Loucy (cell line): ENCODE data around the gene NUAK1.

Source experiments
- H2AFZ ChIP-seq: fragments of 200-600 bp; sonication (generic); 2 replicates; pipeline ENCODE4 v1.6.0; 2016; ENCODE audit warnings: antibody characterized with exemption, mild to moderate bottlenecking, low read length, moderate library complexity
- H3F3A ChIP-seq: fragments of 200-600 bp; 2 replicates; pipeline ENCODE4 v1.6.0; 2016; ENCODE audit warnings: antibody characterized with exemption, low read depth, mild to moderate bottlenecking
- H3K27me3 ChIP-seq: fragments of 200-600 bp; sonication (generic); 2 replicates; pipeline ENCODE4 v1.6.1; 2014; ENCODE audit warnings: low read length, mild to moderate bottlenecking; ENCODE audit not compliant: insufficient read depth, poor library complexity, severe bottlenecking
- H3K36me3 ChIP-seq: fragments of 200-600 bp; sonication (generic); 2 replicates; pipeline ENCODE4 v1.6.1; 2016; ENCODE audit warnings: low read length; ENCODE audit not compliant: insufficient read depth
- H3K4me1 ChIP-seq: fragments of 200-600 bp; sonication (generic); 2 replicates; pipeline ENCODE4 v1.5.1; 2014; ENCODE audit warnings: low read length, mild to moderate bottlenecking; ENCODE audit not compliant: insufficient read depth, poor library complexity, severe bottlenecking
- H3K4me2 ChIP-seq: fragments of 200-600 bp; sonication (generic); 2 replicates; pipeline ENCODE4 v1.6.0; 2014; ENCODE audit warnings: antibody characterized with exemption, low read length, low read depth, mild to moderate bottlenecking; ENCODE audit not compliant: poor library complexity, severe bottlenecking
- H3K4me3 ChIP-seq: fragments of 200-600 bp; sonication (generic); 2 replicates; pipeline ENCODE4 v1.5.1; 2014; ENCODE audit warnings: low read length, mild to moderate bottlenecking, mixed read lengths; ENCODE audit not compliant: poor library complexity, severe bottlenecking
- H3K79me2 ChIP-seq: fragments of 200-600 bp; sonication (generic); 2 replicates; pipeline ENCODE4 v1.6.1; 2014; ENCODE audit warnings: low read length; ENCODE audit not compliant: insufficient read depth
- H3K9ac ChIP-seq: fragments of 200-600 bp; sonication (generic); 2 replicates; pipeline ENCODE4 v1.6.0; 2014; ENCODE audit warnings: mild to moderate bottlenecking, low read depth, low read length, moderate library complexity; ENCODE audit not compliant: poor library complexity, severe bottlenecking
- H3K9me2 ChIP-seq: fragments of 200-600 bp; sonication (generic); replicated peaks from 2 replicates; pipeline ENCODE4 v1.6.1; 2016; ENCODE audit warnings: low read depth, low read length, mixed read lengths
- H3K9me3 ChIP-seq: fragments of 200-600 bp; sonication (generic); 2 replicates; pipeline ENCODE4 v1.6.1; 2014; ENCODE audit warnings: mild to moderate bottlenecking, antibody characterized with exemption, low read length, low read depth; ENCODE audit not compliant: insufficient read depth
- H4K20me1 ChIP-seq: fragments of 200-600 bp; sonication (generic); 2 replicates; pipeline ENCODE4 v1.6.0; 2014; ENCODE audit warnings: antibody characterized with exemption, low read length, mild to moderate bottlenecking; ENCODE audit not compliant: insufficient read depth, poor library complexity, severe bottlenecking
- CTCF ChIP-seq: fragments of 200-600 bp; sonication (generic); conservative IDR thresholded peaks from 2 replicates; pipeline ENCODE4 v1.5.1; 2014; ENCODE audit warnings: mild to moderate bottlenecking, antibody characterized with exemption, low read length
- EZH2phosphoT487 ChIP-seq: fragments of 200-600 bp; IDR thresholded peaks from 2 replicates; pipeline ENCODE4 v1.6.1; 2018; ENCODE audit warnings: antibody characterized with exemption, mild to moderate bottlenecking, moderate library complexity, borderline replicate concordance

The NUAK1 gene

GRCh38 chr12:106179086-106179485 lies 40.3 kb upstream of the NUAK1 start:
- no peak for TF ChIP-seq CTCF
- TF ChIP-seq EZH2phosphoT487, result no peak
- H2AFZ ChIP-seq, result no peak overlapping the region
- H3K4me1 ChIP-seq, result no peaks in the 10 kb centered on the region
- H3K4me3 ChIP-seq, result no peak overlapping the region
- no peaks in the 10 kb centered on the region for H4K20me1 ChIP-seq
- H3K9ac ChIP-seq, result no peak overlapping the region
- H3K27me3 ChIP-seq, result no peaks in the 10 kb centered on the region
- H3K9me2 ChIP-seq, result no peaks in the 10 kb centered on the region
- no peaks in the 10 kb centered on the region for H3K9me3 ChIP-seq
- H3K4me2 ChIP-seq, result no peak overlapping the region
- no peaks in the 10 kb centered on the region for H3K79me2 ChIP-seq
- no peaks in the 10 kb centered on the region for H3F3A ChIP-seq
- H3K36me3 ChIP-seq, result no peaks in the 10 kb centered on the region

- no peaks in the 10 kb centered on the region for H3K4me1 ChIP-seq
- no peaks in the 10 kb centered on the region for H3K27me3 ChIP-seq
- H3K9me3 ChIP-seq, result no peaks in the 10 kb centered on the region
- H3K79me2 ChIP-seq, result no peaks in the 10 kb centered on the region
- TF ChIP-seq EZH2phosphoT487 (no peak), CTCF (no peak)
- no peaks in the 10 kb centered on the region for H3K9me2 ChIP-seq
- H3K9ac ChIP-seq, result no peak overlapping the region
- H2AFZ ChIP-seq, result no peak overlapping the region
- no peak overlapping the region for H3K4me2 ChIP-seq
- no peak overlapping the region for H3K4me3 ChIP-seq
- no peaks in the 10 kb centered on the region for H4K20me1 ChIP-seq
- no peaks in the 10 kb centered on the region for H3K36me3 ChIP-seq
- no peaks in the 10 kb centered on the region for H3F3A ChIP-seq
Observed at GRCh38 chr12:106178562-106178961, 39.8 kb upstream of the NUAK1 start.

GRCh38 chr12:106176560-106176959 lies 37.8 kb upstream of the NUAK1 start:
- Histone ChIP-seq H3K9me3 (no peaks in the 10 kb centered on the region), H3K36me3 (no peaks in the 10 kb centered on the region), H4K20me1 (no peaks in the 10 kb centered on the region), H3K4me1 (no peaks in the 10 kb centered on the region), H3K4me3 (no peak overlapping the region), H3K27me3 (no peaks in the 10 kb centered on the region), H3K79me2 (no peaks in the 10 kb centered on the region), H3K4me2 (no peak overlapping the region), H2AFZ (no peak overlapping the region), H3K9me2 (no peaks in the 10 kb centered on the region), H3F3A (no peaks in the 10 kb centered on the region), H3K9ac (no peak overlapping the region)
- TF ChIP-seq CTCF, result no peak
- no peak for TF ChIP-seq EZH2phosphoT487
